ENCODE measurements around the gene OR2C1. TPM values are rescaled to one million over a fixed set of nuclear protein-coding genes. Genes with fewer than 3 reads are reported as not detected.
A peak's percentile ranks its signal among the peaks of the same experiment; 100 is the strongest.

The OR2C1 gene
- not detected in 2 replicates for total RNA-seq (2014; rRNA removed; shearing (Covaris generic))

DNA sequence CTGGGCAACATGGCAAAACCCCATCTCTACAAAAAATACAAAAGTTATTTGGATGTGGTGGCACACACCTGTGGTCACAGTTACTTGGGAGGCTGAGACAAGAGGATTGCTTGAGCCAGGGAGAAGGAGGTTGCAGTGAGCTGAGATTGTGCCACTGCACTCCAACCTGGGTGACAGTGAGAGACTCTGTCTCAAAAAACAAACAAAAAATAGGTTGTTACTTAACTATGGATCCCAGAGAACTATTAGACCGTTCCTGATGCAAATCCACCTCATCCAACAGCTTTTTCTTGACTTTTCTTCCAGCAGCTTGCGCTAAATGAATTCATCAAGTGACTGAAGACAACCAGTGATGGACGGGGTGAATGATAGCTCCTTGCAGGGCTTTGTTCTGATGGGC, at the start of gene OR2C1:
OR2C1 (plus strand) TSS at position 301 of the 400 bp plus-strand sequence; CDS start at position 353, 52 bp downstream.
- no peak for DNase-seq (ENCODE audit: low read depth)

DNA sequence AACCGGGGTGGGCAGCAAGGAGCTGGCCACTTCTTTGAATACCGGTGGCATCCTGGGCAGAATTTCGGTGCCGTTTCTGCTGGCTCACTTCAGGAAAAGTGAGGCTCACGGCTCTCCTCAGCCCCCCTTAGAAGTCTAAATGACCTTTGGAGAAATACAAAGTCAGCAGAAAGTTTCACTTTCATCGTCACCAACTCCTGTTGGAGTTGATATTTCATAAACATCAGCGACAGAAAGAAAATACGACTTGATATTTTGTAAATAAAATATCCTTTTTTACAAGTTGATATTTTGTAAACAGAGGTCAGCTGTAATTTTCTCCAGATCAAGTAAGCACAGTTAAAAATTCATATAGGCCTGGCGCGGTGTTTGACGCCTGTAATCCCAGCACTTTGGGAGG, 49.6 kb upstream of the OR2C1 start:
- DNase-seq (ENCODE audit: low read depth) = no peak

DNA sequence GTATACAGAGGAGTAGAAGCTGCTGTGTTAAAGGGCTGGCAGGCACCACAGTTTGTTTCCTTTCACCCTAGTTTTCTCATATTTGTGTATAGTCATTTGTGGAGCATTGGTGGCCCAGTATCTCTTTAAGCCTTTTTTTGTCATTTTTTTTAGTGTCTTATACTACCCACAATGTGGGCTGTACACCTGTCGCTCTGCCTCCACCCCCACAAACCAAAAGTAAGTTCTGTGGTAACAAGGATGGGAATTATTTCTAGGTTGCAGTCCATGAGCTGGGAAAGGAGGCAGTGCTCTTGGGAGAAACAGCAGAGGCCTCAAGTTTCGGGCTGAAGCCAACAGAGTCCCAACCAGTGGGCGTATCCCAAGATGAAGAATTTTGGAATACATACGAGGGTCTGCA, 44.2 kb upstream of the OR2C1 start:
- no peak for DNase-seq (ENCODE audit: low read depth)

DNA sequence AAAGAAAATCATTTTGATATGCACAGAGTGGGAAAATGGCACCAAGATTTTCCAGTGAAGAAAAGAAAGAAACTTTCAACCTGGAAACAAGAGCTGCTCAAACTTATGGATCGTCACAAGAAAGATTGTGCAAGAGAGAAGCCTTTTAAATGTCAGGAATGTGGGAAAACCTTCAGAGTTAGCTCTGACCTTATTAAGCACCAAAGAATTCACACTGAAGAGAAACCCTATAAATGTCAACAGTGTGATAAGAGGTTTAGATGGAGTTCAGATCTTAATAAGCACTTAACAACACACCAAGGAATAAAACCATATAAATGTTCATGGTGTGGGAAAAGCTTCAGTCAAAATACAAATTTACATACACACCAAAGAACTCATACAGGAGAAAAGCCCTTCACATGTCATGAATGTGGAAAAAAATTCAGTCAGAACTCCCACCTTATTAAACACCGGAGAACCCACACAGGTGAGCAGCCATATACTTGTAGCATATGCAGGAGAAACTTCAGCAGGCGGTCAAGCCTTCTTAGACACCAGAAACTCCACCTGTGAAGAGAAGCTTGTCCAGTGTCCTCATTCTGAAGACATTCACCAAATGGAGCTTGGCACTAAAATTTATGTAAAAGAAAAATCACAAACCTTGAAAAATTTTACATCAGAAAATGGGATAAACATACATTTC, 38.2 kb upstream of the OR2C1 start:
- no peak for DNase-seq (ENCODE audit: low read depth)

DNA sequence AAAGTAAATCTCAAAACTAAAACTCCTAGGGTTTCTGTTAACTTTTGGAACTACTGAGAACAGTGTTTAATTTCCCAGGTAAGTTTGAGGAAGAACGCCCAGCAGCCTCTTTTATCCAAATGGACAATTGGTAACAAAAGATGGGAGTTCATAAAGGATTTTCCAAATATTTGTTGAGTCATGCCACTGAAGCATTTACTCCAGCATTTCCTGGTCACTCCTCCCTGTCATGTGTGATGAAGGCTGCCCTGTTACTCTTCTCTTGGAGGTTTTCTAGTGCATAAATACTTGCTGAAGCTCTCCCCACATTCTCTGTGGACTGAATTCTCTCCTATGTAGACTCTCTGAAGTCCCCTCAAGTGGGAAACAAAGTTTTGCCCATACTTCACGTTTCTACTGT, 33.9 kb upstream of the OR2C1 start:
- DNase-seq (ENCODE audit: low read depth) = no peak

DNA sequence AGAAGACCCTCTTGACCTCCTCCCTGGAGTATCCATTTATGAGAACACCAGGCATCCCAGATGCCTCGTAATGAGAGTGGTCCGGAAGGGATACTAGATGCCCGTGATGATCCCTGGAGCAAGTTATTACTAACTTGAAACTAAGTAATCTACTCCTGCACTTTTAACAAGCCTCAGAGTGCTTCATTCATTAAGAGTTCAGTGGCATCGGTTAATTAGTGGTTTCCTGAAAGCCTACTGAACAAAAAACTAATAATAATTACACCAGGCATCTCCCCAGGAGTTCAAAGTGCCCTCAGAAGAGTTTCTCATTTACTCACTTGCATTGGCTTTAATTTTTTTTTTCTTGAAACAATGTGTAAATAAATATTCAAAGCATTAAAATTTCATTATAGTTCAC, 28.2 kb upstream of the OR2C1 start:
- DNase-seq (ENCODE audit: low read depth) = no peak

DNA sequence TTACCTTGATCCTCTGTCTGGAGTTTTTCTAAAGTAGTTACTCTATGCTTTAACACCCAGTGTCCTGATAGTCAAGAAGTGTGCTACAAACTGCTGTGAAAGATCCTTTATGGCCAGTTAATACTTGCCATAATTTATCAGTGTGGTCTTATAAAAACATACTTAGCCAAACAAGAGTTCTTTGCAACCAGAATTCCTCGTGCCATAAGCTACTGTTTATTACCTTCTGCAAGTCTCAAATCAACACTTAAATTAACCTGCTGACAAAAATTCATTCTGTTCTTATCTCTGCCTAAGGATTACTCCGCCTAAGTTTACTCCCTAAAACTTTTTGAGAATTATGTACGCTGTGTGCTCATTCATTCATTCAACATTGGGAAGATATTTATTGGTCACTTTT, 27.6 kb upstream of the OR2C1 start:
- no peak for DNase-seq (ENCODE audit: low read depth)

DNA sequence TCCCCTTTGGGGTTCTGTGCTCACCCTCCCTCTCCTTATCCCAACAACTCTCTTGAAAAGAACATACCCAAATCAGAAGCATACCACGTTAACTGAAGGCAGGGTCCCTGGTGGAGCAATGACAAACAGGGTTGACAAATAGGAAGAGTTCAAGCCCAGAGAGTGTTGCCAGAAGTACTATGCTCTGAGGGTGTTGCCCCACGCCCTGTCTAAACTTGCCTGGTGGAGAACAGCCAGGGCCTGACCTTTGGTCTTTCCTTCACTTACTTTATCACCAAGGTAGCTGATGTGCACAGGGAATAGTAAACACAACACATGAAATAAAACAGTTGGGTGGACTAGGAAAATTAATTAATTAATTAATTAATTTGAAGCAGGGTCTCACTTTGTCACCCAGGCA, 27.0 kb upstream of the OR2C1 start:
- DNase-seq (ENCODE audit: low read depth) = no peak

DNA sequence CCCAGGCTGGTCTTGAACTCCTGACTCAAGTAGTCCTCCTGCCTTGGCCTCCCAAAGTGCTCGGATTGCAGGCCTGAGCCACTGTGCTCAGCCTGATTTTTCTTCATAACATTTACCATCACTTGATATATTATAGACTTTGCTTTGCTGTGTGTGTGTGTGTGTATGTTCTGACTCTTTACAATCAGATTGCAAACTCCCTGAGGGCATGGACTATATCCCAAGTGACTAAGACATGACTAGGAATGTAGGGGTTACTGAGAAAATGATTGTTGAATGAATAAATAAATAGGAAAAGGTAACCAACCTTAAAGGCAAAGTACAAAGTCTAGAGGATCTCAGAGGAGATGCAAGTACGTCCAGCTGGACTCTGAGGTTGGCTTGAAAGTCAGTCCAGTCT, 9.6 kb upstream of the OR2C1 start:
- no peak for DNase-seq (ENCODE audit: low read depth)

DNA sequence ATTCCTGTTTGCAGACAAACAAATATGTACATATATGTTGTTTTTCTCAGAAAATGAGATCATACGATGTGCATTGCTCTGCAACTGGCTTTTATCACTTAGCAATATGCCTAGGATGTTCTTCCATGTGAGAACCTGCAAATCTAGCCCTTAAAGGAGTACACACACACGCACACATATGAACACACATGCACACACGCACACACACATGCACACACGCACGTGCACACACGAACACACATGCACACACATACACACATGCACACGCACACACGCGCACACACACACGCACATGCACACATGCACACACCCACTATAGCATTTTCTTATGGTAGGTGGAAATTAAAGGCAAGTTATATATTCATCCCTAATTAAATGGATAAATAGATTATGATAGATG, 8.1 kb upstream of the OR2C1 start:
- no peak for DNase-seq (ENCODE audit: low read depth)

DNA sequence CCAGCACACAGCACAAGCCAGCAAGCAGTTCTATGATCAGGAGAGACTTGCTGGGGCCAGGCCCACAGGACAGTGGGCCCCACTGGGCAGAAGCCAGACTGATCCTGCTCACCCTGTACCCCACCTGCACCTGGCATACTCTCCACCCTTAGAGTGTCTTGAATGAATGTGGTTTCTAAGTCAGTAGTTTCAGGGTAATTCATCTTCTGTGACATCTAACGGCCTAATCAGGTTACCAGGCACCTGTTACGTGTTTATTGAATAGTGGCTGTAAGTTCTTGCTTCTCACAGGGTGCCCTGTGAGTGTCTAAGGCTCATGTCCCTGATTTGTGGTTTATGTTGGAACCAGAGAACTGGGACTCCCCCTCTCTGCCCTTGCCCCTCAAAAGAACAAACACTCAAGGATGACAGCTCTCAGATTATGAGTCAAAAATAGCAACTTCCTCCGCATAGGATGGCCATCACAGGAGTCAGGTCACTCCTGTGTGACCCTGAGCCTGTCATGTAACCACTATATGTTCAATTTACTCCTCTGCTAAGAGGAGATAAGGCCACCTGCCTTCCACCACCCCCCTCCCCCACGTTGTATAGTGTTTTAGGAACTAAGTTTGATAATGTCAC, 7.0 kb upstream of the OR2C1 start:
- no peak for DNase-seq (ENCODE audit: low read depth)

DNA sequence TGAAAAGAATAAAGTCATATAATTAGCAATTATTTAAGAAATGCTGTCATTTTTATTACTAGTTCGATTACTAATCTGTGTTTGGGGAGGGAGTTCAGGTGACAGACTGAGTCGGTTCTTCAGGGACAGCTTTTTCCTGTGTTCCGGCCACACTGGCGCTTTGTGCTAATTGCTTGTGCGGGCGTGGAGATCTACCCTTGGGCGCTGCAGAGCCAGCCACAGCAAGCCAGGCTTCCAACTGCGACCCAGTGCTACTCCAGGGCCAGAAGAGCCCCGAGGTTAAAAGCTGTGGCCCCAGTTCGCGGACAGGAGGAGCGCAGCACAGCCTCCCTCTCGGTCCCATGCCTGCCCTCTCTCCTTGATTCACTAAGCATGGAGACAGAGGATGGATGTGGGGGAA, 6.5 kb upstream of the OR2C1 start:
- no peak for DNase-seq (ENCODE audit: low read depth)

DNA sequence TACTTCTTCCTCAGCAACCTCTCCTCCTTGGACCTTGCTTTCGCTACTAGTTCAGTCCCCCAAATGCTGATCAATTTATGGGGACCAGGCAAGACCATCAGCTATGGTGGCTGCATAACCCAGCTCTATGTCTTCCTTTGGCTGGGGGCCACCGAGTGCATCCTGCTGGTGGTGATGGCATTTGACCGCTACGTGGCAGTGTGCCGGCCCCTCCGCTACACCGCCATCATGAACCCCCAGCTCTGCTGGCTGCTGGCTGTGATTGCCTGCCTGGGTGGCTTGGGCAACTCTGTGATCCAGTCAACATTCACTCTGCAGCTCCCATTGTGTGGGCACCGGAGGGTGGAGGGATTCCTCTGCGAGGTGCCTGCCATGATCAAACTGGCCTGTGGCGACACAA, 429 bp downstream of the OR2C1 start:
- DNase-seq (ENCODE audit: low read depth) = peak; percentile 18

DNA sequence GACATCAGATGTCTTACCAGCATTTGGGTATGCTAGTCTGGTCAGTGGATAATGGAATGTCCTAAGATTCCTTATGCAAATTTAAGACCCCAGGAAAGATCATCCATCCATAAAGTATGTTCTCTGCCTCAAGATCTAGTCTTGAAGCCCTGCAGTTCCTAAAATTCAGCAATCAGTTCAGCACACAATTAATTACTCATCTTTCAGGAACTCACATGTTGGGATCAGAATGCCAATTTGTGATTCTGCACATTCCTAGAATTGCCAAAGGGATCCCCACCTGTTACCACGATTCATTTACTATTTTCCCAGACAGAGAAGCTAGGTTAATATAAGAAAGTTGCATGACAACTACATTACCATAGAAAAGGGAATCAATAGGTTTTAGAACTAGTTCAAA, 3.2 kb downstream of the OR2C1 start:
- no peak for DNase-seq (ENCODE audit: low read depth)

DNA sequence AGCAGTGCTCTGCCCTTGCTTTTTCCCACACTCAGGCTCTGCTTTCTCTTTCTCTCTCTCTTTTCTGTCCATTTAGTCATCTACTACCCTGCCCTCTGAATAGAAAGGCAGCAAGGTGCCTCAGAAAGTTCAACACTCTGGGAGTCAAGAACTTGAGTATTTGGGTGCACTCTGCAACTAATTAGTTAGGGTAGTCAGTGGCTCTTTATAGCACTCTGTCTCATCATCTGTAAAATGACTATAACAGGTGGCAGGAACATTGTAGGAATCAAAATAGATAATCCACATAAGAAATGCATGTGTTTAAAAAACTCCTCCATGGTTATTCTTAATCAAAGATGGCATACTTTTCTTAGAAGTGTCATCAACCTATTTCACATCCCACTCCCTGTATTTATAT, 7.2 kb downstream of the OR2C1 start:
- no peak for DNase-seq (ENCODE audit: low read depth)

DNA sequence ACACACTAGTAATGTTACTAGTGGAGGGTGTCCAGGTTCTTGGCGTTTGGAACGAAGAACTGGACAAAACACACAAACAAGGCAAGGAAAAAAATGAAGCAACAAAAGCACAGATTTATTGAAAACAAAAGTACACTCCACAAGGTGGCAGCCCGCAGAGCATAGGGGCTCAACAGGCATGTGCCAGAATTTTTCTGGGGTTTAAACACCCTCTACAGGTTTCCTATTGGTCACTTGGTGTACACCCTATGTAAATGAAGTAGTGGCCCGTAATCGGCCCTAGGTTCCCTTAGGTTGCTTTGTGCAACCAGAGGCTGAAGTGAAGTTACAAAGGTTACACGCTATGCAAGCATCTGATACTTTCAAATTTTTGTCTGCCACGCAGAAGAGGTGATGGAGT, 8.1 kb downstream of the OR2C1 start:
- peak; percentile 13 for DNase-seq (ENCODE audit: low read depth)

DNA sequence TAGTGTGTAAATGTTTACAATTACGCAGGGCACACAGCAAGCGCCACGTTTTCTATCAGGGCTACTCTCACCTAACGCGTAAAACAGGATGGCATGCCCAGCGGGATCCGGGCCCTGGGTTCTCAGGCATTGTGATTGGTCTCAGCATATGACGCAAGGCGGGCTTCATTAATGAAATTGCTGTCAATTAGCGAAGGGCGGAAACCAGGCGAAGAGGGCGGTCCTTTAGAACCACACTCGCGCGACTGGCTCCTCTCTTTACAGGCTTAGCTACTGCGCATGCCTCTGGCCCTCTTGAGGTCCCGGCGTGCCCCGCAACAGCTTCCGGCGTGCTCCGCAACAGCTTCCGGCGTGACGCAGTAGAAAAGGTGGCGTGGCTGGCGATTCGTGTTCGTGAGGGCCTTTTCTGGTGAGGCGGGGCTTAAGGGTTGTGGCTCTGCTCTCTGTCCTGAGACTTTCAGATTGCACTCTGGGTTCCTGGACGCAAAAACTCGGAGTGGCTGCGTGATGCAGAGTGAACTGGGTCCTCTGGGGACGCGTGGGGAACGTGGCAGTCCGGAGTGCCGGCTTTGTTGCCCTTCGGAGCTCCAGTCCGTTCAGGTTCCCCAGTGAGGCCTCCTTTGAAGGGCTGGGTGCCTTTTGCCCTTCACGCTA, 9.2 kb downstream of the OR2C1 start:
- no peak for DNase-seq (ENCODE audit: low read depth)

DNA sequence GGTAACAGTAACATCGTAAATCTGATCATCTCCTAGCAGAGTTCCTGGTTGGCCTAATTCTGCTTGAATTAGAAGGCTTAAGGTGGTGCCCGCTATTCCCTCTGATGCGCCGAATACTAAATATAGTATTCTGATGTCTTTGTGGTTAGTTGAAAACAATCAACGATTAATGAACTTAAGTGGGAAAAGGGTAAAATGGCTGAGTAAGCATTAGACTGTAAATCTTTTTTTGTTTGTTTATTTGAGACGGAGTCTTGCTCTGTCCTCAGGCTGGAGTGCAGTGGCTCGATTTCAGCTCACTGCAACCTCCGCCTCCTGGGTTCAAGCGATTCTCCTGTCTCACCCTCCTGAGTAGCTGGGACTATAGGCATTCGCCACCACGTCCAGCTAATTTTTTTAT, 13.4 kb downstream of the OR2C1 start:
- no peak for DNase-seq (ENCODE audit: low read depth)

DNA sequence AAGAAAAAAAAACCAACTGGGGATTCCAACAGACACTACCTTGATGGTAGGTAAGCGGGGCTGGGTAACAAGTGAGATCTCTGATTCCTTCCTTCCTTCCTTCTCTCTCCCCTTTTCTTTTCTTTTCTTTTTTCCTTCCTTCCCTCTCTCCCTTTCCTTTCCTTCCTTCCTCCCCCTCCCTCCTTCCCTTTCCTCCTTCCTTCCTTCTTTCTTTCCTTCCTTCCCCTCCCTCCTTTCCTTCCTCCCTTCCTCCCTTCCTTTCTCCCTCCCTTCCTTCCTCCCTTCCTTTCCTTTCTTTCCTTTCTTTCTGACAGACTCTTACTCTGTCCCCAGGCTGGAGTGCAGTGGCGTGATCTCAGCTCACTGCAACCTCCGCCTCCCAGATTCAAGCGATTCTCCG, 20.0 kb downstream of the OR2C1 start:
- DNase-seq (ENCODE audit: low read depth) = no peak

DNA sequence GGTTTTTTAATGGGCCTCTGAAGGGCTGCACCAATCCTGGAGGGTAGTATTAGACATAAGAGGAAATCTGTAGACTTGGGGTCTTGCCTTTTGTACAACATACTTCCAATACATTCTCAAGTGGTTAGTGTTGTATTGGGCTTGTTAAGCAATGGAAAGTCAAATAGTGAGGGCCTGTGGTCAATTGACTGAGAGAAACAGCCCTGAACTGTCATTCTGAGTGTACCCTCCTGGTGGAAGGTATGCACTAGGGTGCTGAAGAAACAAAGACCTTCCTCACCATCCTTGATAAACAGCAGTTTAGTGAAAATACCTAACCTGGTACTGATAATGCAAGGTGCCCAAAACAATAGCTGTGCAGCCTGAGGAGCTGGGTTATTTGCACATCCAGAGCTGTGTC, 22.2 kb downstream of the OR2C1 start:
- DNase-seq (ENCODE audit: low read depth) = no peak

DNA sequence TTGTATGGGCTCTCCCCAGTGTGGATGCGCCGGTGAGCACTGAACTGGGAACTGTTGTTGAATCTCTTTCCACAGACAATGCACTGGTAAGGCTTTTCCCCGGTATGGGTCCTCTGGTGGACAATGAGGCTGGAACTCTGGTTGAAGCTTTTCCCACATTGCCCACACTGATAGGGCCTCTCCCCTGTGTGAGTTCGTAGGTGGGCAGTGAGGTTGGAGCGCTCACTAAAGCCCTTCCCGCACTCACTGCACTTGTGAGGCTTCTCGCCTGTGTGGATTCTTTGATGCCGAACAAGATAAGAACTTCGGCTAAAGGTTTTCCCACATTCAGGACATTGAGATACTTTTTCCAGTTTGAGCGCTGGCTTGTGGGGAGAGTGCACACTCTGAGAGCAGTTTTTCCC, 27.4 kb downstream of the OR2C1 start:
- no peak for DNase-seq (ENCODE audit: low read depth)

DNA sequence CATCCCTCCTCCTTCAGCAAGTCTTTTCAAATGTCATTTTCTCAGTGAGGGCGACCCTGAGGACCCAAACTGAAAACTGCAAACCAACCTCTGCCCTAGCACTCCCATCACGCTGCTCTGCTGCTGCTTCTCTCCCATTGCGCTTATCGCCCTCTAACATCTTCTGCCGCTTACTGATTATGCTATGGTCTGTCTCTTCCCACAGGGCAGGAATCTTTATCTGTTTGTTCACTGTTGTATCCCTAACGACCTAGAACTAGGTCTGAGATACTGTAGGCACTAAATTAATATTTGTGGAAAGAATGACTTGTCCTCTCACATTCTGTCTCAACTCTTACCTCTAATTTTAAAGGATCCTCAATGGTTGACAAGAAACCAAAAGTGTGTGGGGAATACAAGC, 32.6 kb downstream of the OR2C1 start:
- no peak for DNase-seq (ENCODE audit: low read depth)

DNA sequence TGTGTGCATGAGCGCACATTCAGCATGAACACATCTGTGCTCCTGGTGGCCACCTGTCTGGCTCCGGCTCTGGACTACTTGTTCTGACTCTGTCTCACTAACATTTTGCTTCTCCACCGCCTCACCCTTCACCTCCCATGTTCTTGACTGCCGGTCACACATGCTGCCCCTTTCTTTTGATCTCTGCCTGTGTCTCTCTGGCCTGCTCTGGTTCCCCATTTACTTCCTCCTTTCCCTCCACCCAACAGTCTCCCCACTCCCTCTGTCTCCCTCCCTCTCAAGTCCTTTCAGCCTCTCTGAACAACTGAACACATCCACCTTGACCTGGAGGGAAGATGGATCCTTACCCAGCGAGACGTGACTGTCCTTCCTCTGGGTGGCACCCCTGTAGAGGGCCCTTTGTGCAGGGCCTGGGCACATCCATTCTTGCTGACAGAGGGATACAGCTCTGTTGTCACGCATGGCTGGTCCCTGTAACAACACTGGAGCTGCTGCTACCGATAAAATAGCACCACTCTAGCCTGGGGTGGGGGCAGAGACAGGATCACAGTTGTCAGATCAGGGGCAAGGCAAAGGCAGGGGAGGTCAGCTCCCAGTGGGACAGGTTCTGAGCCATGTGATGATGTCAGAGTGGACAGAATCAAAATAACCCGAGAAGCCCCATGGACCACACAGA, 34.1 kb downstream of the OR2C1 start:
- no peak for DNase-seq (ENCODE audit: low read depth)
